Endothelial cell of hepatic sinusoid (primary cell): Measurements from ENCODE around the gene ZNF473.
"Not testable (repeated sequence)": the region's sequence is repeated elsewhere in the genome, so short reads cannot be mapped to it uniquely, and the experiment has no call there.

Experiments
- in situ Hi-C: cut with HindIII; loops from 2 replicates; pipeline ENCODE4 v1.10.0; 2017; ENCODE audit warnings: low sequenced_read_pairs

ZNF473 gene

DNA sequence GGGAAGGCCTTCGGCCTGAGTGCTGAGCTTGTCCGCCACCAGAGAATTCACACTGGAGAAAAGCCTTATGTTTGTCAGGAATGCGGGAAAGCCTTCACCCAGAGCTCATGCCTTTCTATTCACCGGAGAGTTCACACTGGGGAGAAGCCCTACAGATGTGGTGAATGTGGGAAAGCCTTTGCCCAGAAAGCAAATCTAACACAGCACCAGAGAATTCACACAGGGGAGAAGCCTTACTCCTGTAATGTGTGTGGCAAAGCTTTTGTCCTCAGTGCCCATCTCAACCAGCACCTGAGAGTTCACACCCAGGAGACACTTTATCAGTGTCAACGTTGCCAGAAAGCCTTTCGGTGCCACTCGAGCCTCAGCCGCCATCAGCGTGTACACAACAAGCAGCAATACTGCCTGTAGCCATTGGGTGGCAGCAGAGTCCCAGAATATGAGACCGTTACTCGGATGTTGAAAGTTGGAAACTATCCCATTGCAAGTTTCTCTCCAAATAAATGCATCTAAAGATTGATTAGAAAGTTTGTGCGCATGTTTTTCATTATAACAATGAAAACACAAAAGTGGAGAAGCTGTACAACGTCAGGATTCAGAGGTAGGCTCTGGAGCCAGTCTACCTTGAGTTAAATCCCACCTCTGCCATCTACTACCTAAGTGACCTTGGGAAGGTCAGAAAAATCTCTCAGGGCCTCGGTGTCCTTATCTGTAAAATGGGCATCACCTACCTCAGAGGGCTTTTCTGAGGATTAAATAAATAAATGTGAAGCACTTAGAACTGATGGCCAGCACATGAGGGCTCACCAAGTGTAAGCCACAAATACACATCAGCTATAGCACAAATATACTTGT, 21.1 kb downstream of the ZNF473 start:
- in situ Hi-C loops: no loop called here

DNA sequence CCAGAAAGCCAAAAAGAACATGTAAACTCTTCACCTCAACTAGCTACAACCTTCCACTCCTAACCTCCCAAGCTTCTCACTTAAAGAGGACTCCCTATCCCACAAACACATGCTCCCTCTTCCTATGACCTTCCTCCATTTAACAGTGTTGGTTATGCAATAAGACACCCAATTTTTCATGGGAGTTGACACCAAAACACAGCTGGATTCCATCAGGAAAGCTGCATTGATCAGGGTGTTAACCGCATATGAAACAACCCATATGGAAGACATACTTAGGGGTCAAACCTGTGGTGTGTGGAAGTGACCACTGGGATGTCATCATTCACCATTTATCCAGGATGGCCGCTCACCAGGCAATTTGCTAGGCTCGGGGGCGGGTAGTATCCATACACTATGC, 21.9 kb downstream of the ZNF473 start:
- in situ Hi-C loops: no loop called here

DNA sequence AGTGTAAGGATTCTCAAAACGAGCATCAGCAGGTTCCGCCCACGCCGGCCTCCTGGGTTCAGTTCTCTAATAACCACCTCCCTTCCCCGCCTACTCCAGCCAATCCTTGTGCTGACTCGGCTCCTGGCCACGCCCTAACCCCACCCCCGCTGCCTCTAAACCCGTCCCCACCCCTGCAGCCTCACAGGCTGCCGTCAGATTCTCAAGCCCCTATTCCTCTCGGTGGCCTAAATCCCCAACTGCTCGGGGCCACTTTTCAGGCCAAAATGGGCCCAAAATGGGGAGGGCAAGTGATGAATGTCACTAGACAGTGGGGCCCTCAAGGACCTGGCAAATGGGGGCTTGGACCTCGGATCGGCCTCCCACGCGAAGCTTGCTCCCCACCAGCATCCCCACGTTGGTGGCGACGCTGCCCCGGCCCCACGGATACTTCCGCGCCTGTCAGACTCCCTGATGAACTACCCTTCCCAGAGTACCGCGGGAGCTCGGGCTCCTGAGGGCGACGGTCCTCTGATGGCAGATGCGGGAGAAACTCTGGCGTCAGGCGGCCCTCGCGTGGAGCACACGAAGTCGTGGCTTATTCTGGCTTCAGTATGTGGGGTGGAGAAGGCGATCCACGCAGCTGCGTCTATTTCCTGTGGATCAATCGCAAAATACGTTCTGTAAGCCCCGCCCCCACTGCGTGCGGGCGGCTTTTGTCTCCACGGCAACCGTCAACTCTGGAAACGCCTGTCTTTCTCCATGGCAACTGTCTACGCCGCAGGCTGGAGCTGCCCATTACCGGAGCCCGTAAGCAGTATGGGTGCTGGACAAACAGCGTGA, 24.8 kb downstream of the ZNF473 start:
- in situ Hi-C loops: no loop called here

DNA sequence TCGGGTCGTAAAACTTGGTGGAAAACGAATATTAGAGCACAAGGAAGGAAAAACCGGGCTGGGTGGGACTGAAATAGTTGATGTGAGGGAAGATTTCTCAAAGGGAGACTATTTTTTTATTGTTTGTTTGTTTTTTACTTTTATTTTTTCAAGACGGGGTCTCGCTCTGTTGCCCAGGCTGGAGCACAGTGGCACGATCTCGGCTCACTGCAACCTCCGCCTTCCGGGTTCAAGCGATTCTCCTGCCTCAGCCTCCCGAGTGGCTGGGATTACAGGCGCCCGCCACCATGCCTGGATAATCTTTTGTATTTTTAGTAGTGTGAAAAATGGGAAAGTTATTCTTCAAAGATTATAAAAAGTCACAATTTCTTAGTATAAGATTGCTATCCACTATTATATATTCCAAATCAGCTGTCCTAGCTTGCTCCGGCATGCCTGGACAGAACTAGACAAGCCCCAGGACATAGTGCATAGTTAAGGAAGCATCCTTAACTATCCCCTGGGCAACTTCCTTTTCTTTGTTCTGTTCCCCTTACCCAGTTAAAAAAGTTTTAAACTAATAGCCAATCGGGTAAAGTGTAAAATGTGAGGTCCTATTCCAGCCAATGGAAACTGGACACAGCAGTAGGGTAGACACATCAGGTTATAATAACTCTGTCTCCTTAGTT, 25.6 kb downstream of the ZNF473 start:
- in situ Hi-C loops: not testable (repeated sequence)

DNA sequence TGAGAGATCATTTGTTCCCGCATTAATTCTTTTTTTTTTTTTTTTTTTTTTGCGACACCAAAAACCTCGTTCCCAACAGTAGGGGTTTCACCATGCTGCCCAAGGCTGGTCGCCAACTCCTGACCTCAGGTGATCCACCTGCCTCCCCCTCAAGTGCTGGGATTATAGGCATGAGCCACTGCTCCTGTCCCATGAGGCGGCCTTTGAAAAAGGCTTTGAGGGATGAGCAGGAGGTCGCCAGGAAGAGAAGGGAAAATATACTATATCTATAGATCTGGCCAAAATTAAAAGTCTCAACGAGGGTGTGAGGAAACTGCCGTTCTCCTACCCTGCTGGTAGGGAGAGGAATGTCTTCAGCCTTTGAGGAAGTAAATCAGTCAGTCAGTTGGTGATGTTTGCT, 26.2 kb downstream of the ZNF473 start:
- in situ Hi-C loops: no loop called here

DNA sequence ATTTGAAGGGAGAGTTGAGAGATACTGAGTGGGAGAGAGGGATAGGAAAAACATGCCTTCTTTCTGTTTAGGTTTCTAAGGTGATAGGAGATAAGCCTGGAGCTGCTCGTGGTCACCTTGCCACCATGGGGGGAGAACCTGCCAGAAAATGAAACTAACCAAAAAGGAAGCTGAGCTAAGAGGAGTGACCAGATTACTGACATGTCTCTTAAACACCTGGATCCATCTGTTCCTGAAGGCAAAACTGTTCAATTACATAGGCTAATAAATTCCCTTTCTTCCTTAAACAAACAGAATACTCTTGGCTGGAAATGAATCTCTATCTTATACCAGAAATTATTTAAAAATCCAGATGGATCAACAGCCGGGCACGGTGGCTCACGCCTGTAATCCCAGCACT, 27.3 kb downstream of the ZNF473 start:
- in situ Hi-C loops: no loop called here

DNA sequence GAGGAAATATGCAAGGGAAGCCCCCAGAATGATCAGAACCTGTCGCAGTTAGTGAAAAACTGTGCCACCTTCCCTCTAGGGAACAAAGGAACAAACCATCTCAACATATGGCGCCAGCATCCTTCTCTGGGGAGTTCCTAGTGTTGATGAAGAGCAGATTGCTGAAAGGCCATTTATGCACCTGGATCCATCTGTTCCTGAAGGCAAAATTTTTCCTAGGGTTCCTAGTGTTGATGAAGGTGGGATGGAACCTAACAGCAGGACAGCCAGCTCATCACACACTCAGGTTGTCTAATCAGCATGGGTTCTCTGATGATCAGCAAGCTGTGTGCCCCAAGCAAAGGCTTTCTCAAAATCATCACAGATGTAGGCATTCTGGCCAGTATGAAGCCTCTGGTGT, 32.6 kb downstream of the ZNF473 start:
- in situ Hi-C loops: no loop called here

DNA sequence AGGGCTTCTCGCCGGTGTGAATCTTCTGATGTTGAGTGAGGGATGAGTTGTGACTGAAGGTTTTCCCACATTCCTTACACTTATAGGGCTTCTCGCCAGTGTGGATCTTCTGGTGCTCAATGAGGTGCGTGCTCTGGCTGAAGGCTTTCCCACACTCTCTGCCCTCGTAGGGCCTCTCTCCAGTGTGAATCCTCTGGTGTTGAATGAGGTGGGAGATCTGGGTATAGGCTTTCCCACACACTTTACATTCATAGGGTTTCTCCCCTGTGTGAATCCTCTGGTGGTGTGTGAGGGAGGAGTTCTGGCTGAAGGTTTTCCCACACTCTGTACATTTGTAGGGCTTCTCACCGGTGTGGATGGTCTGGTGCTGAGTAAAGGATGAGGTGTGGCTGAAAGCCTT, 33.2 kb downstream of the ZNF473 start:
- in situ Hi-C loops: no loop called here

DNA sequence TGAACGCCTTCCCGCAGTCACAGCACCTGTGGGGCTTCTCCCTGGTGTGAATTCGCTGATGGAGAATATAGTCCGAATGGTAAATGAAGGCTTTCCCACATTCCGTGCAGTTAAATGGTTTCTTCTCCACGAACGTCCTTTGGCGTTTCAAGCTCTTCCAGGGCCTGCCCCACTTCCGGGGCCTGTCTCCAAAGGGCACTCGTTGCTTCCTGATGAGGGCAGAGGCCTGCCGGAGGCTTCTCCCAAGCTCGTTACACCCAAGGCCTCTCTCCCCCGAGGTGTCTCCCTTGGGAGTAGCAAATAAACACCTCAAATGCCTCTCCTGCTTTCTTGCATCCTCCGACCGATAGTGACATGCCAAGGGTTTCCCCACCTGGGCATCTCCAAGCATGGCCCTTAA, 34.3 kb downstream of the ZNF473 start:
- in situ Hi-C loops: no loop called here

DNA sequence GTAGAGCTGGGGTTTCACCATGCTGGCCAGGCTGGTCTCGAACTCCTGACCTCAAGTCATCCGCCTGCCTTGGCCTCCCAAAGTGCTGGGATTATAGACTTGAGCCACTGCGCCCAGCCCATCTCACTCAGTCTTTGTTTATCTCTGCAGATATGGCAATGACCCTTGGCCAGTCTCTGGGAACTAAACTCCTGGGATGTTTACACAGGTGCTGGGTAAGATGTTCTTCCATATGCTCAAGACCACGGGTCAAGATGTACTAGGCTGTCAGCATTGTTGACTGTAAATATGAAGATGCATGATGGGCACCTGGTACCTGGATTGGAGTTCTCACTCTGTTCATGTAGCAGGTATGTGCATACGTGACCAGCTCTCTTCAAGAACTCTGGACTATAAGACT, 35.8 kb downstream of the ZNF473 start:
- in situ Hi-C loops: no loop called here

DNA sequence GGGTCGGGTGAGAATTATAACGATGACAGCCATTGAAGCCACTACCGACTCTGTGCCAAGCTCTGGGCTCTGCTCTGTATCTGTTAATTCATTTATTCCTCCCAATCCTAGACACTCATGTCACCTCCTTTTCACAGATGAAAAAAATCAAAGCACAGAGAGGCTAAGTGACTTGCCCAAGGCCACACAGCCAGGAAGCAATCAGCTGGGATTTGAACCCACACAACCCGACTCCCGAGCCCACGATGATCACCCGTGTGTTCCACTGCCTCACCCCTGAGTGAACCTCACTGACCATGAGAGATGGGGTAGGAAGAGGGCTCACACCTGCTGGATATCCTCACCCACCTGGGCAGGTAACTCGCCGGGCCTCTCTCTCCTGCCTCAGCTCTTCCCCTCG, 40.1 kb downstream of the ZNF473 start:
- in situ Hi-C loops: no loop called here

DNA sequence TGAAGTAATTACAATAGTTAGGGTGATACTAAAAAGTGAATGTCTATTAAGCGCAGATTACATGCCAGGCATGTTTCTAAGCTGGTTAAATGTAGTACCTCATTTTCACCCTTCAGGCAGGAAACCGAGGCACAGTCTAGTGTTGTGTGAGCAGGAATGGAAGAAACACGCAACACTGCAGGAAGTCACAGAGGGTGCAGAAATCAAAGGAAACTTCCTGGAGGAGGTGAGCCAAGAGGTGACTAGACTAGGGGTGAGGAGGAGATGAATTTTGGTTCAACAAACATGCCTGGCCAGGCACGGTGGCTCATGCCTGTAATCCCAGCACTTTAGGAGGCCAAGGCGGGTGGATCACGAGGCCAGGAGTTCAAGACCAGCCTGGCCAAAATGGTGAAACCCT, 41.8 kb downstream of the ZNF473 start:
- in situ Hi-C loops: no loop called here

DNA sequence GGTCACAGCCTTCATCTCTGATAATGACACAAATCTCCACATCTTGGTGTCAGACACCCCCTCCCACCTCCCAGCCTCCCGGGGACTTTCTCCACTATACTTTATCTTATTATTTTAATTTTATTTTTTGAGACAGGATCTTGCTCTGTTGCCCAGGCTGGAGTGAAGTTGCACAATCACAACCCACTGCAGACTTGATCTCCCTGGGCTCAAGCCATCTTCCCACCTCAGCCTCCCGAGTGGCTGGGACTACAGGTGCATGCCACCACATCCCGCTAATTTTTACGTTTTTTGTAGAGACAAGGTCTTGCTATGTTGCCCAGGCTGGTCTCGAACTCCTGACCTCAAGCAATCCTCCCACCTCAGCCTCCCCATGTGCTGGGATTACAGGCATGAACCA, 42.6 kb downstream of the ZNF473 start:
- in situ Hi-C loops: not testable (repeated sequence)

DNA sequence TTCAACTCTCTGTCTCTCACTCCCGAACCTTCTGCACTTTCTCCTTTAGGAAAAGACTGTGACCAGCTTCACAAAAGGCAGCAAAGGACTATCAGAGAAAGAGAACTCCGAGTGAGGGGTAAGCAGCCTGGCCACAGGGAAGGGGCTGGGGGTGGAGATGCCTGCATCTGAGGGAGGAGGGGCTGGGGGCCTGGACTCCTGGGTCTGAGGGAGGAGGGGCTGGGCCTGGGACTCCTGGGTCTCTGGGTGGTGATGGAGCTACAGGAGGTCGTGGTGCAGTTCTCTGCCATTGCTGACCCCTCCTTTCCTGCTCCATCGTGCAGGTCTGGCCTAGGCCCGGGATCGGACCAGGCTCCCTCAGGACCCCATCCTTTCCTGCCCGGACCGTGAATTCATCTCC, 49.3 kb downstream of the ZNF473 start:
- in situ Hi-C loops: not testable (repeated sequence)

DNA sequence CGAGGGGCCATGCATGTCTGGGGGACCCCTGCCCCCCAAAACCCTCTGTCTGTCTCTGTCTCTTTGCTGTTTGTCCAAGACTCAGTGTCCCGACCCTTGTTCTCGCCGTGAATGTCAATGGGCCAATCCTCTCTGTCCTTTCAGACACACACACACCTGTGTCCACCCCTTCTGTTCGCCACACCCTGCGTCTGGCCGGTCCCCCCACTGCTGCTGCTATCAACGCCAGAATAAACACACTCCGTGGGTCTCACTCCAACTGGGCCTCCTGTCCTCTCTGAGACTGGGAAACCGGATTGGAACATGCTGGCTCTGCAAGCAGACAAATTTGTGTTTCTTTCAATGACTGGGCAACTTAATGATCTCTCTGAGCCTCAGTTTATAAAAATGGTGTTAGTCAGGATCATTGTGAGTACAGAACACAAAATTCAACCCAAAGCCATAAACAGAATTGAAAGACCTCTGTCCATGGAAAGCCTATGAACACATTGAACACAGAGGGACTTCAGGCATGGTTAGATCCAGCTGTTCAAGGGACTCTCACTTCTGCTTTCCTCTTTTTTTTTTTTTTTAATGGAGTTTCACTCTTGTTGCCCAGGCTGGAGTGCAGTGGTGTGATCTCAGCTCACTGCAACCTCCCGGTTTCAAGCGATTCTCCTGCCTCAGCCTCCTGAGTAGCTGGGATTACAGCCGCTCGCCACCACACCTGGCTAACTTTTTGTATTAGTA, 50.0 kb downstream of the ZNF473 start:
- in situ Hi-C loops: not testable (repeated sequence)

DNA sequence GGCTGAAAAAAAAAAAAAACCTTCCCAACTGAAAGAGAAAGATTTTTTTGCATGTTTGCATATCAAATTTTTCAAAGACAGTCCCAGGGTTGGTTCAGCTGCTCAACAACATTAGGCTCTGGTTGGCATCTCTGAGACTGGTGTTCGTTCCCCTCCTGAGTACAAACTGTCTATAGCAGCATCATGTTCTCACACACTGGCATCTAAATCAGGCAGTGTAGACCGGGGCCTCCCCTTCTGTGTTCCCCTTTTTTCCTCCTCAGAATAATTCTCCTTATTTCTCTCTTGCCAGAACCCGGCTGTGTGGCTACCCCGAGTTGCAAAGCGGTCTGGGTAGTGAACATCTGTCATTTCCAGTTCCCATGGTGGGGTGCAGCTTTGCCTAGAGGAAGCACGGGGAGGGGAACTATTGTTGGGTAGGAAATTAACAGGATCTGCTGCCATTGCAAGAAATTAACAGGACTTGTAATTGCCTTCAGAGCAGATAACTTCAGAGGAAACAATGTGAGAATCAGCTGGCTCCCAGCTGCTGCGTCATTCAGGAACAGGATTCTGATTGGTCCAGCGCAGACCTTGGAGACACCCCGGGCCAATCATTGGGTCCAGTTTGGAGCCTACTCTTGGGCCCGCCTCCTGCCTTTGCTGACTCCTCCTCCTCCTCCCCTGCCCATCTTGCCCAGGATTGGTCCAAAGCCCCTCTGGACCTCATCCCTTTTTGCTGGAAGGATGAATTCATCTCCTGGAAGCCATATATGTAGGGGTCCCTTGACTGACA, 51.0 kb downstream of the ZNF473 start:
- in situ Hi-C loops: not testable (repeated sequence)

DNA sequence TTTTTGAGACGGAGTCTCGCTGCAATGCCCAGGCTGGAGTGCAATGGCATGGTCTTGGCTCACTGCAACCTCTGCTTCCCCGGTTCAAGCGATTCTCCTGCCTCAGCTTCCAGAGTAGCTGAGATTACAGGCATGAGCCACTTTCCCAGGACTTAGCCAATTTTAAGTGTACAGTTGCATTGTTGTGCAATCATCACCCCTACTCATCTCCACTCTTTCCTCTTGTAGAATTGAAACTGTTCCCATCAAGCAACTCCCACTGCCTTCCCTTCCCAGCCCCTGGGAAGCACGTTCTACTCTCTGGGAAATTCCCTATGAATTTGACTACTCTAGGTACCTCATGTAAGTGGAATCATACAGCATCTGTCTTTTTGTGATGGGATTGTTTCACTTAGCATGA, 53.2 kb downstream of the ZNF473 start:
- in situ Hi-C loops: not testable (repeated sequence)

DNA sequence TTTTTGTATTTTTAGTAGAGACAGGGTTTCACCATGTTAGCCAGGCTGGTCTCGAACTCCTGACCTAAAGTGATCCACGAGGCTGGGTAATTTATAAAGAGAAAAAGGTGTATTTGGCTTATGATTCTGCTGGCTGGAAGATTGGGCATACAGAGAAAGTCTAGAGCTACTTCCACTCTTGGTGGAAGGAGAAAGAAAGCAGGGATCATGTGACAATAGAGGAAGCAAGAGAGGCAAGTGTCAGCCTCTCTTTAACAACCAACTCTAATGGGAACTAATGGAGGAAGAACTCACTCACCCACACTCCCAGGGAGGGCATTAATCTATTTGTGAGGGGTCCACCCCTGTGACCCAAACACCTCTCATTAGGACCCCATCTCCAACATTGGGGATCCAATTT, 58.6 kb downstream of the ZNF473 start:
- in situ Hi-C loops: not testable (repeated sequence)

DNA sequence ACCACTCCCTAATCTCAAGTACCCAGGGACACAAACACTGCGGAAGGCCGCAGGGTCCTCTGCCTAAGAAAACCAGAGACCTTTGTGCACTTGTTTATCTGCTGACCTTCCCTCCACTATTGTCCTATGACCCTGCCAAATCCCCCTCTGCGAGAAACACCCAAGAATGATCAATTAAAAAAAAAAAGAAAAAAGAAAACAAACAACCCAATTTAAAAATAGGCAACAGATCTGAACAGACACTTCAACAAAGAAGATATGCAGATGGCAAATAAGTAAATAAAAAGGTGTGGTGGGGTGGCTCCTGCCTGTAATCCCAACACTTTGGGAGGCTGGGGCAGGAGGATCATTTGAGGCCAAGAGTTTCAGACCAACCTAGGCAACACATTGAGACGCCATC, 61.3 kb downstream of the ZNF473 start:
- in situ Hi-C loops: not testable (repeated sequence)

DNA sequence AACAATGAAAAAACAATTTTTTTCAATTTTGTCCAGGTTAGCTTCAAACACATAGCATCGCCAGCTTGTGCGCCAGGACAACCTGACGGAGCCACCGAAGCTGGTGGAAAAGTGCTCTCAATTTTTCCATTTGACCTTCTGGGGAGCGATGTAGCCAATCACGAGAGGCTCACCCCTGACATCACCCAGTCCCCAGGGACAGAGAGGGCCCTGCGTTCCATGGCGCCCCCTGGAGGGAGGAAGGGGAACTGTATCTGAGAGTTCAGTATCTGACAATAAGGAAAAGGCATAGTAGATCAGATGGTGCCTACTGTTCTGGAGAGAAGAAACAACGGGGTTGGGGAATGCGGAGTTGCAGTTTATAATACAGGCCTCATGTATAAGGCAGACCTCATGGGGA, 64.9 kb downstream of the ZNF473 start:
- in situ Hi-C loops: not testable (repeated sequence)
